ENCODE measurements around the gene MST1.

DNA sequence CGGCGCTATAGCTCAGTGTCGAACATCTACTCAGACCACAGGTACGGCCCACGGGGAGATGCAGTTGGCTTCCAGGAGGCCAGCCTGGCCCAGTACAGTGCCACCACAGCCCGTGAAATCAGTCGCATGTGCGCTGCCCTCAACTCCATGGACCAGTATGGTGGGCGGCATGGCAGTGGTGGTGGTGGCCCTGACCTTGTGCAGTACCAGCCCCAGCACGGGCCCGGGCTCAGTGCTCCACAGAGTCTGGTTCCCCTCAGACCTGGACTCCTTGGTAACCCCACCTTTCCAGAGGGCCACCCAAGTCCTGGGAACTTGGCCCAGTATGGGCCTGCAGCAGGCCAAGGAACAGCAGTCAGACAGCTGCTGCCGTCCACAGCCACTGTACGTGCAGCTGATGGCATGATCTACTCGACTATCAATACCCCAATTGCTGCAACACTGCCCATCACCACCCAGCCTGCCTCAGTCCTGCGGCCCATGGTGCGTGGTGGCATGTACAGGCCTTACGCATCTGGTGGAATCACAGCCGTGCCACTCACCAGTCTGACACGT lies 33.5 kb downstream of the MST1 start:
- TF ChIP-seq POLR2A (IDR thresholded peaks at IDR 0.05) (no peak), CTCF (IDR thresholded peaks at IDR 0.05) (no peak)

Data from adrenal gland (tissue), 5 donors.